MCF 10A (cell line): ENCODE measurements around the gene CCDC175. TPM values are rescaled to one million over a fixed set of nuclear protein-coding genes. Genes with fewer than 3 reads are reported as not detected.

Source experiments
- BruUV-seq: library from RNA; stranded (reverse); fragments of 400-500 nt; replicated peaks from 2 replicates; lab custom pipeline; 2021; lab: Mats Ljungman, UMichigan
- CTCF ChIA-PET: fragments of 300-600 bp; sonication (Branson Sonifier 250); formaldehyde crosslinking; extraction: SDS; loops from one replicate; lab custom pipeline; 2021; ENCODE audit warnings: antibody characterized with exemption, inconsistent platforms; lab: Yijun Ruan, JAX
- POLR2A ChIA-PET: fragments of 300-600, 350-650 bp; sonication (Branson Sonifier 250); formaldehyde crosslinking; extraction: SDS; loops from one replicate; lab custom pipeline; 2020; ENCODE audit warnings: antibody characterized with exemption, inconsistent platforms; lab: Yijun Ruan, JAX
- DNase-seq: peaks from one replicate; pipeline ENCODE4 v3.0.0-alpha.2; 2018; ENCODE audit not compliant: unreplicated experiment
- H3K27ac Mint-ChIP-seq: one replicate; pipeline ENCODE4 v1.8.0; 2022; ENCODE audit warnings: mild to moderate bottlenecking, low read depth, mixed read lengths; ENCODE audit not compliant: unreplicated experiment
- H3K27me3 Mint-ChIP-seq: one replicate; pipeline ENCODE4 v1.8.0; 2022; ENCODE audit warnings: mixed read lengths; ENCODE audit not compliant: insufficient read depth, unreplicated experiment
- H3K36me3 Mint-ChIP-seq: one replicate; pipeline ENCODE4 v1.8.0; 2022; ENCODE audit warnings: mild to moderate bottlenecking, moderate library complexity, mixed read lengths; ENCODE audit not compliant: insufficient read depth, unreplicated experiment
- H3K4me1 Mint-ChIP-seq: one replicate; pipeline ENCODE4 v1.8.0; 2022; ENCODE audit warnings: mixed read lengths; ENCODE audit not compliant: insufficient read depth, unreplicated experiment
- H3K4me3 Mint-ChIP-seq: one replicate; pipeline ENCODE4 v1.8.0; 2022; ENCODE audit warnings: mild to moderate bottlenecking, moderate library complexity, mixed read lengths; ENCODE audit not compliant: unreplicated experiment
- H3K9me3 Mint-ChIP-seq: one replicate; pipeline ENCODE4 v1.8.0; 2022; ENCODE audit warnings: mixed read lengths; ENCODE audit not compliant: unreplicated experiment
- intact Hi-C: fragments of 100-400 bp; cut with micrococcal nuclease; formaldehyde crosslinking; loops from 2 replicates; pipeline ENCODE4 v1.14.1; 2022
- total RNA-seq: library from RNA; stranded (reverse); gene quantifications from 2 replicates; pipeline ENCODE4 v1.2.3, GENCODE V29; 2022
- TF ChIP-seq, protein P1 (sequence below): fragments of 200-600 bp; IDR thresholded peaks from one replicate; pipeline ENCODE4 v1.8.0; 2022; ENCODE audit warnings: antibody characterized with exemption, mild to moderate bottlenecking; ENCODE audit not compliant: unreplicated experiment

CCDC175 gene
- total RNA-seq, 1 experiment from 2014 or later, result not detected

DNA sequence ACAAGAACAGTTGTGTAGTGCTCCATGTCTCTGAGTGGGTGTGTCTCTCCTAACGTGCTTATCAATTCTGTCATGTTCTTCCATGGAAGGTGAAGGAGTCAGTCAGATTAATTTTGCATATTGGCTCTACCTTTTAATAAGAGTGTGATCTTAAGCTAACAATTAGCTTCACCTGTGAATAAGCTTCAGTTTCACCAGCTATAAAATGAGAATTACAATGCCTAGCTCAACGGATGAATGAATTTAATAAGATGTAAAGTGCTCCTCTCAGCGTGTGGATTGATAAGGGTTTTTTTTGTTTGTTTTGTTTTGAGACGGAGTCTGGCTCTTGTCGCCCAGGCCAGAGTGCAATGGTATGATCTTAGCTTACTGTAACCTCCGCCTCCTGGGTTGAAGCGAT, 32.7 kb downstream of the CCDC175 start:
- POLR2A ChIA-PET, result interaction anchor here (1.1 kb wide), 1 partner anchor 16 kb away, joined by 5 read pairs; no protein-coding TSS in a partner anchor
- TF ChIP-seq, protein P1, sequence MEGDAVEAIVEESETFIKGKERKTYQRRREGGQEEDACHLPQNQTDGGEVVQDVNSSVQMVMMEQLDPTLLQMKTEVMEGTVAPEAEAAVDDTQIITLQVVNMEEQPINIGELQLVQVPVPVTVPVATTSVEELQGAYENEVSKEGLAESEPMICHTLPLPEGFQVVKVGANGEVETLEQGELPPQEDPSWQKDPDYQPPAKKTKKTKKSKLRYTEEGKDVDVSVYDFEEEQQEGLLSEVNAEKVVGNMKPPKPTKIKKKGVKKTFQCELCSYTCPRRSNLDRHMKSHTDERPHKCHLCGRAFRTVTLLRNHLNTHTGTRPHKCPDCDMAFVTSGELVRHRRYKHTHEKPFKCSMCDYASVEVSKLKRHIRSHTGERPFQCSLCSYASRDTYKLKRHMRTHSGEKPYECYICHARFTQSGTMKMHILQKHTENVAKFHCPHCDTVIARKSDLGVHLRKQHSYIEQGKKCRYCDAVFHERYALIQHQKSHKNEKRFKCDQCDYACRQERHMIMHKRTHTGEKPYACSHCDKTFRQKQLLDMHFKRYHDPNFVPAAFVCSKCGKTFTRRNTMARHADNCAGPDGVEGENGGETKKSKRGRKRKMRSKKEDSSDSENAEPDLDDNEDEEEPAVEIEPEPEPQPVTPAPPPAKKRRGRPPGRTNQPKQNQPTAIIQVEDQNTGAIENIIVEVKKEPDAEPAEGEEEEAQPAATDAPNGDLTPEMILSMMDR, result no peak
- H3K27ac Mint-ChIP-seq, result no peak overlapping the region
- CTCF ChIA-PET, result interaction anchor here (1.9 kb wide), 1 partner anchor 37 kb away, joined by 5 read pairs; no protein-coding TSS in a partner anchor
- DNase-seq, result no peak
- H3K9me3 Mint-ChIP-seq, result no peaks in the 10 kb centered on the region
- H3K4me3 Mint-ChIP-seq, result no peak overlapping the region
- H3K36me3 Mint-ChIP-seq, result no peaks in the 10 kb centered on the region
- intact Hi-C loops, result no loop called here
- H3K27me3 Mint-ChIP-seq, result no peaks in the 10 kb centered on the region
- BruUV-seq, result no TSS peak
- H3K4me1 Mint-ChIP-seq, result no peaks in the 10 kb centered on the region

DNA sequence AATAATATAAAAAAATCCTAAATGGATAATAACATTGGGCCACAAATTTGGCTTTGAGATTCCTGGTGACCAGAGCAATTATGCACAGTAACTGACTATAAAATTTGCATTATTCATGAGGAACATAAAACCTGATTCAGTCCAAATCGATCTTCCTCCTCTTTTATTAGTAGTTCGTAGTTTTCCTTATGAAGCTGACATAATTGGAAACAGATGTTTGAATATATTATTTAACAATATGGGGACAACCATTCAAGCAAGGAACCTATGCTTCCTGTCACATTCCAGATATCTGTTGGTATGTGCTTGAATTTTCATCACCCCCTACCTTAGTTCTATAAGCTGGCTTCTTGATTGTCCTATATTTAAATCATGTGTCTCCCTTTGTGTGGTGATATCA, 34.9 kb downstream of the CCDC175 start:
- Mint-ChIP-seq H3K4me1 (peaks cover under 1% of the 10 kb centered on the region), H3K9me3 (no peaks in the 10 kb centered on the region), H3K36me3 (no peaks in the 10 kb centered on the region), H3K27ac (no peak overlapping the region), H3K4me3 (no peak overlapping the region), H3K27me3 (no peaks in the 10 kb centered on the region)
- BruUV-seq, result no TSS peak
- intact Hi-C loops, result no loop called here
- POLR2A ChIA-PET, result no interaction called here
- CTCF ChIA-PET, result no interaction called here
- DNase-seq, result no peak
- TF ChIP-seq, protein P1, result no peak

DNA sequence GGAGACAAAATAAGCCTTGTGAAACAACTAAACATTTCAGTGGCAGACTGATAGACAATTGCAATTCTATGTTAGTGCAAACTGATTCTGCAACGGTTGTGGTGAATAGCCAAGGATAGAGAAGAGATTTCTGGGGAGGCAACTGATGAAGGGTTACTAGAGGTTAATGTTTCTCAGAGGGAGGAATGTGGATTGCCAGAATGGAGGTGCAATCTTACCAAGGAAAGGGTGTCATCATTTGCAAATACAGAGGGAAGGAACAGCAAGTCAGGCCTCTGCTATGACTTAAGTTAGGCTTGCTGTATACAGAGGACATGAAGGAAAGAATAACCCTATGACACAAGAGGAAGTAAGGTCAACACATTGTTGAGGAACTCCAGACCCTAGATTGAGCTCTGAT, 35.8 kb downstream of the CCDC175 start:
- BruUV-seq, result no TSS peak
- no peak overlapping the region for H3K4me3 Mint-ChIP-seq
- H3K4me1 Mint-ChIP-seq, result peaks cover 8% of the 10 kb centered on the region
- H3K27ac Mint-ChIP-seq, result no peak overlapping the region
- H3K36me3 Mint-ChIP-seq, result no peaks in the 10 kb centered on the region
- H3K27me3 Mint-ChIP-seq, result no peaks in the 10 kb centered on the region
- POLR2A ChIA-PET, result no interaction called here
- TF ChIP-seq, protein P1, result no peak
- intact Hi-C loops, result no loop called here
- no peak for DNase-seq
- CTCF ChIA-PET, result no interaction called here
- no peaks in the 10 kb centered on the region for H3K9me3 Mint-ChIP-seq

DNA sequence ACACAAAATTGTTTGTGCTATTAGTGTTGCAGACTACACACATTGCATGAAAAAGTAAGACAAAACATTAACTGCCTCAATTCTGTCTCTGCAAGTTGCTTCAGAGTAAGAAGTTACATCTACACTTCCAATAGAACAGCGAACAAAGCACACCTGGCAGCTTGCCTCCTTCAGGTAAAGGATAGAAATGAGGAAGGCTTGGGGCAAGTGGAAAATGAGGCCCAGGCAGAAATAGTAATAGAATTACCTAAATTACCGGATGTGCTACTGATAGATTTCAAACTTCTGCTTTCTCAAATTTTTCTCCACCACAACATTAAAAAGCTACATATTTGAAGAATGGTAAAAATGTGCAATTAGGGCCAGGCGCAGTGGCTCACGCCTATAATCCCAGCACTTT, 37.7 kb downstream of the CCDC175 start:
- intact Hi-C loops, result no loop called here
- Mint-ChIP-seq H3K9me3 (no peaks in the 10 kb centered on the region), H3K36me3 (no peaks in the 10 kb centered on the region), H3K27ac (no peak overlapping the region), H3K27me3 (no peaks in the 10 kb centered on the region), H3K4me1 (peaks cover 8% of the 10 kb centered on the region), H3K4me3 (no peak overlapping the region)
- no peak for DNase-seq
- TF ChIP-seq, protein P1, result no peak
- ChIA-PET POLR2A (no interaction called here), CTCF (no interaction called here)
- BruUV-seq, result no TSS peak
